Esophagus muscularis mucosa (tissue), 4 donors: ENCODE data around the gene PDE4D. TPM values are rescaled to one million over a fixed set of nuclear protein-coding genes. Genes with fewer than 3 reads are reported as not detected.
A peak's percentile ranks its signal among the peaks of the same experiment; 100 is the strongest.

Experiments
- DNase-seq: peaks from one replicate; pipeline ENCODE4 v3.0.0-alpha.2; 2017; ENCODE audit errors: extremely low spot score
- H3K27ac ChIP-seq, 4 donors: fragments of 200-600 bp; sonication (generic); replicated peaks in 1 of 4; 1 replicate in 3 of 4; 2 replicates in 1 of 4; pipeline ENCODE4 v1.5.1; 2016 to 2019; ENCODE audit warnings: mild to moderate bottlenecking in 1 of 4
- H3K27me3 ChIP-seq, 4 donors: fragments of 200-600 bp; sonication (generic); one replicate each; pipeline versions ENCODE4 v1.5.1 to v1.6.0; 2016 to 2019
- H3K36me3 ChIP-seq, 4 donors: fragments of 200-600 bp; sonication (generic); one replicate each; pipeline ENCODE4 v1.5.1; 2016 to 2019
- H3K4me1 ChIP-seq, 4 donors: fragments of 200-600 bp; sonication (generic); one replicate each; pipeline ENCODE4 v1.5.1; 2016 to 2019
- H3K4me3 ChIP-seq, 4 donors: fragments of 200-600 bp; sonication (generic); 1 replicate in 2 of 4; 2 replicates in 2 of 4; pipeline ENCODE4 v1.5.1; 2016 to 2019; ENCODE audit warnings: mild to moderate bottlenecking in 4 of 4, moderate library complexity in 1 of 4
- H3K9me3 ChIP-seq, 4 donors: fragments of 200-600 bp; sonication (generic); 1 replicate in 3 of 4; 2 replicates in 1 of 4; pipeline ENCODE4 v1.5.1; 2016 to 2019
- CTCF ChIP-seq, 3 experiments: fragments of 200-600 bp in 2 of 3; fragments of 450-650 bp in 1 of 3; sonication (generic) in 2 of 3; IDR thresholded peaks; one replicate each; pipeline ENCODE4 v1.5.1; 2017 to 2019; ENCODE audit warnings: antibody characterized with exemption in 3 of 3, mild to moderate bottlenecking in 2 of 3, moderate library complexity in 1 of 3
- EP300 ChIP-seq: sonication (generic); formaldehyde crosslinking; IDR thresholded peaks from one replicate; pipeline ENCODE4 v1.6.1; 2017; ENCODE audit warnings: antibody characterized with exemption
- POLR2A ChIP-seq: fragments of 450-650 bp; IDR thresholded peaks from one replicate; pipeline ENCODE4 v1.6.1; 2017; ENCODE audit warnings: antibody characterized with exemption, moderate library complexity, mild to moderate bottlenecking, low read depth
- POLR2AphosphoS5 ChIP-seq, 2 donors: sonication (generic); formaldehyde crosslinking; IDR thresholded peaks; one replicate each; pipeline ENCODE4 v1.6.1; 2017; ENCODE audit warnings: antibody characterized with exemption in 2 of 2
- WGBS: methylation state at CpG from one replicate; pipeline ENCODE4 v1.1.5; 2018; 5-methylcytosine and 5-hydroxymethylcytosine counted together
- intact Hi-C: fragments of 100-400 bp; cut with DNase I; formaldehyde crosslinking; loops from one replicate; pipeline ENCODE4 v1.15.1; 2023
- total RNA-seq, 4 donors: library from RNA; depleted of rRNA; stranded (reverse); fragments of >200 nt; gene quantifications; one replicate each; pipeline versions ENCODE4 v1.1.0 to v1.2.1, GENCODE V29; 2016

Gene PDE4D
- total RNA-seq, 4 donors from 2014 or later = 39.2 to 87.0 (median 50.2) TPM

GRCh38 chr5:59268756-59269415, 624.6 kb downstream of the PDE4D start:
- peaks cover 11 to 66% (median 63%) of the 10 kb centered on the region in 4 donors for H3K4me1 ChIP-seq
- H3K36me3 ChIP-seq = no peaks in the 10 kb centered on the region

GRCh38 chr5:59267033-59267432, 626.5 kb downstream of the PDE4D start:
- peak overlapping the region in 3 of 4 donors; percentile 69 to 77 (median 71) for H3K27ac ChIP-seq
- 88% methylated on average over 1 of the region's 1 CpG for WGBS

More at GRCh38 chr5:59268756-59269415, 624.6 kb downstream of the PDE4D start:
- H3K27me3 ChIP-seq = no peaks in the 10 kb centered on the region
- peak overlapping the region in 1 of 4 donors; percentile 38 for H3K27ac ChIP-seq
- no peak overlapping the region for H3K4me3 ChIP-seq
- WGBS = 84% methylated on average over 4 of the region's 4 CpGs
- TF ChIP-seq POLR2AphosphoS5 (IDR thresholded peaks at IDR 0.05) (no peak), EP300 (no peak), POLR2A (no peak), CTCF (IDR thresholded peaks at IDR 0.05) (no peak)
- no peaks in the 10 kb centered on the region for H3K9me3 ChIP-seq
- intact Hi-C loops = no loop called here
- DNase-seq = no peak

GRCh38 chr5:59266410-59266809, 627.1 kb downstream of the PDE4D start:
- WGBS = 70% methylated on average over 3 of the region's 3 CpGs
- TF ChIP-seq EP300 (no peak), CTCF (IDR thresholded peaks at IDR 0.05) (no peak), POLR2A (no peak), POLR2AphosphoS5 (IDR thresholded peaks at IDR 0.05) (no peak)
- intact Hi-C loops = no loop called here
- no peak overlapping the region for H3K4me3 ChIP-seq
- H3K36me3 ChIP-seq = no peaks in the 10 kb centered on the region
- peaks cover 10 to 83% (median 75%) of the 10 kb centered on the region in 4 donors for H3K4me1 ChIP-seq
- DNase-seq = no peak
- no peaks in the 10 kb centered on the region for H3K9me3 ChIP-seq
- H3K27me3 ChIP-seq = no peaks in the 10 kb centered on the region
- peak overlapping the region; percentile 69 to 77 (median 72) for H3K27ac ChIP-seq

More at GRCh38 chr5:59267033-59267432, 626.5 kb downstream of the PDE4D start:
- no peak for DNase-seq
- H3K4me1 ChIP-seq = peaks cover 7 to 81% (median 72%) of the 10 kb centered on the region in 4 donors
- no peaks in the 10 kb centered on the region for H3K27me3 ChIP-seq
- no peak for TF ChIP-seq POLR2AphosphoS5 (IDR thresholded peaks at IDR 0.05)
- no peak for TF ChIP-seq EP300
- no peak for TF ChIP-seq CTCF (IDR thresholded peaks at IDR 0.05)
- no peak for TF ChIP-seq POLR2A
- intact Hi-C loops = no loop called here
- H3K4me3 ChIP-seq = no peak overlapping the region
- H3K9me3 ChIP-seq = no peaks in the 10 kb centered on the region
- H3K36me3 ChIP-seq = no peaks in the 10 kb centered on the region

DNA sequence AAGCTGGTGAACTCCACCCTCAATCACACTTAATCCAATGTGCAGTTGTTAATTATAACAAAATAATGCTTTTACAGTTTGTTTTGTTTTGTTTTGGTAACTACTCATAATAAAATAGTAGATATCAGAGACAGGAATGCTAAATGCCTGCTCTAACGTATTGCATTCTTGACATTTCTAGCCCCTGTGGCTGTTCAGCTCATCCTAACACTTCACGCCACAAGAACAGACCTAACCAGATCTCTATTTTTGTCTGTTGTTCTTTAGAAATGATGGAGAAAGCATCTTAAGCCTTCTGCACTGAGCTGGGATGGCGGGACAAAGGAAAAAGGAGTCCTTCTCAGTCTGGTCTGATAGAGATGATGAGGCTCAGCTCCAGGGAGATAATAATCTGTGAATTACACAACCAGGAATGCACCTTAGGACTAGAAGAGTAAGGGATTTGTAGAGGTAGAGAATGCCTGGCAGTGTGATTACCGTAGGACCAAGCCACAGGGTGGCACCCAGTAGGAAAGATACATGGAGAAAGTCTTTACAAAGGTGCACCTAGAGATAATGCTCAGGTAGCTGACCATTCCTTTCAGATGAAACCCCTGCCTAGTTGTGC, 628.8 kb downstream of the PDE4D start:
- DNase-seq = no peak
- no peaks in the 10 kb centered on the region for H3K9me3 ChIP-seq
- intact Hi-C loops = no loop called here
- peaks cover 22 to 83% (median 79%) of the 10 kb centered on the region in 4 donors for H3K4me1 ChIP-seq
- 51% methylated on average over 4 of the region's 4 CpGs for WGBS
- H3K4me3 ChIP-seq = peak overlapping the region in 3 of 4 donors; percentile 2 to 21 (median 12)
- peak overlapping the region; percentile 69 to 77 (median 72) for H3K27ac ChIP-seq
- no peaks in the 10 kb centered on the region for H3K36me3 ChIP-seq
- no peaks in the 10 kb centered on the region for H3K27me3 ChIP-seq
- TF ChIP-seq POLR2A = no peak
- TF ChIP-seq CTCF (IDR thresholded peaks at IDR 0.05) = no peak
- TF ChIP-seq EP300 = no peak
- no peak for TF ChIP-seq POLR2AphosphoS5 (IDR thresholded peaks at IDR 0.05)
